Stimulated activated CD8-positive, alpha-beta memory T cell treated with anti-CD3 and anti-CD28 coated beads, Interleukin-4, amount 100 ng/mL, for 24 hours (primary cell): ENCODE results near the gene PHF11.

Experiments used
- DNase-seq: peaks from one replicate; pipeline ENCODE4 v3.0.0-alpha.2; 2020; ENCODE audit warnings: low read depth

The PHF11 gene

DNA sequence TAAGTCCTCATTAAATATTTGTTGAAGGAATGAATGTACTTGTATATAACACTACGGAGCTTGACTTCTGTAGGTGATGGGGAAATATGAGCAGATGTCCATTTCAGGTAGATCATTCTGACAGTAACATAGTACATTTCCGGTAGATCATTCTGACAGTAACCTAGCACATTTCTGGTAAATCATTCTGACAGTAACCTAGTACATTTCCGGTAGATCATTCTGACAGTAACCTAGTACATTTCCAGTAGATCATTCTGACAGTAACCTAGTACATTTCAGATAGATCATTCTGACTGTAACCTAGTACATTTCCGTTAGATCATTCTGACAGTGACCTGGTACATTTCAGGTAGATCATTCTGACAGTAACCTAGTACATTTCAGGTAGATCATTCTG, 2.5 kb downstream of the PHF11 start:
- no peak for DNase-seq

DNA sequence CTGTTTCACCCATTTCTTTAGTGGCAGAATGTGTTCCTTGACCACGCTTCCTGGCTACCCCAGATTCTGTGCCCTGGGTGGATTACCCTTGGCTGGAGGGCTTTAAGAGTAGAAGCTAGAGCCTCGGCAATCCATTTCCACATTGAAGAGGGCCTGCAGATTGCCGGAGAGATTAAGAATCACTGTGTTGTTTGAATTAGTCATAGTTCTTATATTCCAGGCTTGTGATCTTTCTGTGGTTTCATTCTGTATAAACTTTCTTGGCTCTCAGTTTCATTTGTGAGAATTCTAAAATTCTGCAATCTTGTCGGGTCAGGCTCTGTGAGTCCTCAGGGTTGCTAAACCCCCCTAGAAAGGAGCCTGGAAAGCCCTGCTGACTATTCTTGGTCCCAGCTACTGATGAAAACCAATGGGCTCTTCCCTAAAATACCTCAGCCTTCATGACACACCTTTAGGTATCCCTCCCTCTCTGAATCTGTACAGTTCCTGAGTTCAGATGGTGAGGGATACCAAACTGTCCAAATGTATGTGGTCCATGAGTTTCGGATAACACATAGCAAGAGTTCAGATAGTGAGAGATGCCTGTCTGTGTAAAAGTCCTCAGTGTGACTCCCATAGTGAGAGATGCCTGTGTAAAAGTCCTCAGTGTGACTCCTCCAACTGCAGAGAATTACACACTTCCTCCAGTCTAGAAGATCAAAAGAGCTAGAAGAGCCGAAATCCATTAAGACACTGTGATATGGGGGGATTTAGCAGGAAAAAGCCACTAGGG, 4.3 kb downstream of the PHF11 start:
- DNase-seq = no peak

DNA sequence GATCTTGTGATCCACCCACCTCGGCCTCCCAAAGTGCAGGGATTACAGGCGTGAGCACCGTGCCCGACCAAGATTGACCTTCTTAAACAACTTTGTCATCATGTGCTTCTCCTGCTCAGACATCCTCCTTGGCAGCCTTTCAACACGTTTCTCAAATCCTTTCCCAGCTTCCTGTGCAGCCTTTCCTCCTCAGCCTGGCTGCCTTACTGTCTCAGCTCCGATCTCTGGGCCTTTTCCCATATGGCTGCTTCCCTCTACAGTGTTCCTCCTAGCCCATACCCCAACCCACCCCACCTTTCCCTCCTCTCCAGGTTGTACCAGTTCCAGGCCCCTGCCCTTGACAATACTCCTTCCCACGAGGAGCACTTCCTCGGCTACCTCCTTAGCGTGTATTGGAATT, 7.2 kb downstream of the PHF11 start:
- no peak for DNase-seq

- no peak for DNase-seq
Observed at GRCh38 chr13:49503951-49504350, 8.2 kb downstream of the PHF11 start.

- no peak for DNase-seq
Observed at GRCh38 chr13:49512578-49512977, 16.8 kb downstream of the PHF11 start.

DNA sequence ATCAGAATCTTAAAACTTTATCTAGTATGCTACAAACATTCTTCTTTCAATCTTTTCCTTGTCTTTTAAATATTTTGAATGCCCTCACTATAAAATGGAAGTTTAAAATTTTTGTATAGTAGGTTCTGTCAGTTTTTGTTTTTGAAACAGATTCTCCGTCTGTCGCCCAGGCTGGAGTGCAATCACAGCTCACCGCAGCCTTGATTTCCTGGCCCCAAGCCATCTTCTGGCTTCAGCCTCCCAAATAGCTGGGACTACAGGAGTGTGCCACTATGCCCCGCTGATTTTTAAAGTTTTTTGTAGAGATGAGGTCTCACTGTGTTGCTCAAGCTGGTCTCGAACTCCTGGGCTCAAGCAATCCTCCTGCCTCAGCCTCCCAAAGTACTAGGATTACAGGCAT, 20.7 kb downstream of the PHF11 start:
- DNase-seq = no peak

DNA sequence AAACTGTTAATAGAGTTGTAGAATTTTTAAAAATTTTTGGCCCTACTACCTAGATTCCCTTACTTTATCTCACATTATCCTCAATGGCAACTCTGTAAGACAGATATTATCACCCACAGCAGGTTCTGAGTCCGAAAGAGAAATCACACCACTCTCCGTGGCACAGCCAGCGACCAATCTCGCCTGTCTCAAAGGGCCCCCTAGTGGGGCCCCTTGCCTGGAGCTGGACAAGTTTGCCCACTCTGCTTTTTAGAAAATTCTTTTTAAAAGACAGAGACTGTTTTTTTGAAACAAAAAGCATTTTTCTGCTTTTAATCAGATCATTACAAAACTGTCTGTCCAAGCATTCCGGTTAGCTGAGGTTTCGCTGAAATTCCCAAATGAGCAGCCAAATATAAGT, 21.7 kb downstream of the PHF11 start:
- DNase-seq = no peak

DNA sequence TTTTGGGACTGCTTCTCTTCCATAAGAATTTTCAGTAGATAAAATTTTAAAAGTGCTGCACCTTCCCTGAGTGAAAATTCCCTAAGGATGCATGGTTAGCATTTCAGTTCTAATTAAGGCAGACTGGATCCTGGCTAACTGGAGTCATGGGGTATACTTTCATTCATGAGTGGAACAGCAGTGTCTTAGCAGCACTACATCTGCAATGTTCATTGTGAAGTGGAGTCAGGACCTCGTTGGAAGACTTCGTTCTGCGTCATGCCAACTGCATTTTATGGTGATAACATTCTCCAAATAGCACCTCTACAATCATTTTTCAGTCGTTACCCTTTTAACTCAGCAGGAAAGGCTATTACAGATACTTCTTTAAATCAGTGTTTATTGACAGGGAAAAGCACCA, 25.5 kb downstream of the PHF11 start:
- DNase-seq = no peak

GRCh38 chr13:49524740-49525501, 29.2 kb downstream of the PHF11 start:
- no peak for DNase-seq

- no peak for DNase-seq
Observed at GRCh38 chr13:49527123-49527522, 31.4 kb downstream of the PHF11 start.

GRCh38 chr13:49528161-49528560, 32.4 kb downstream of the PHF11 start:
- no peak for DNase-seq

GRCh38 chr13:49530457-49530856, 34.7 kb downstream of the PHF11 start:
- no peak for DNase-seq

- no peak for DNase-seq
Observed at GRCh38 chr13:49532593-49532992, 36.8 kb downstream of the PHF11 start.

DNA sequence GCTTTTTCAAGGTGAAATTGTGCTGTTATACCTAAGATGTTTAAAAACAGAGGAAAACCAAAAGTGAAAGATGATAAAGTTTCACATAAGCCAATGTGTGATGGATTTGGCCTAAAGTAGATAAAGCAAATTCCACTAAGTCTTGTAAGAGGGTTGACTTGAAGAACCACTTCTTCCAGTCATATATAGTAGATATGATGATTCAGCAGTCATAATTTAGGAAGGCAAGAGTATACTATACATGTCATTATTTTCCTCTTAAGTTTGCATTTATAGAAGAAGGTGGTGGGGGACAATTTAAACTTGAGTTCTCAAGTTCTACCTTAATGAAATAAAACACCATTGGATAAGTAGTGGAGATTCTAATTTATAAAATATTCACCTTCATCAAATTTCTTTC, 37.3 kb downstream of the PHF11 start:
- DNase-seq = no peak

DNA sequence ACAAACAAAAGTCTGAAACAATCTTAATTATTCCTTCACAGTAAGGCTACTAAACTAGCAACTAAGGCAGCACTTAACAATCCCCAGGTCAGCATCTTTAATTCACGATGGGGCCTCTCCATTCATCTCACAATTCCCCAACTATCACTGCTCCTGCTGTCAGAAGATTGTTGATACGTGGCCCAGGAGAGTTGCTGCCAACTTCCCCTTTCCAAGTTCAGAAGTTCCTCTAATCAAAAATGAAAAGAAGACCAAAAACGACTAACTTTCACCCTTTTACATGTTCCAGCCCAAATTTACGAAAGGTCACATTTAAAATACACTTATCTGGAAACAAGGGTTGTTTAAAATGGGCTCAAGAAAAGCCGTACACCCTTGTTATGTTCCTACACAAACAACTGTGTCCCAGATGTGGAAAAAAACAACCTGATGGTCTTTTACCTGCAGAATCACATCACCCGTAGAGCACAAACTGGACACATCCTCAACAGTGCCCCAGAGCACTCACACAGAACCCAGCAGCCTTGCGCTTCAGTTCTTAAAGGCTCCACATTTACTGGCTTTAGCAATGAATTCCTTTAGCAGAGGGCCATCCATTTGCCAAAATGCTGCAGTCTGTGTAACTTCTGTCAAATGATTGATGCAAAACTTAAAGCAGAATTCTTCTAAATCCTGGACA, 38.0 kb downstream of the PHF11 start:
- no peak for DNase-seq

DNA sequence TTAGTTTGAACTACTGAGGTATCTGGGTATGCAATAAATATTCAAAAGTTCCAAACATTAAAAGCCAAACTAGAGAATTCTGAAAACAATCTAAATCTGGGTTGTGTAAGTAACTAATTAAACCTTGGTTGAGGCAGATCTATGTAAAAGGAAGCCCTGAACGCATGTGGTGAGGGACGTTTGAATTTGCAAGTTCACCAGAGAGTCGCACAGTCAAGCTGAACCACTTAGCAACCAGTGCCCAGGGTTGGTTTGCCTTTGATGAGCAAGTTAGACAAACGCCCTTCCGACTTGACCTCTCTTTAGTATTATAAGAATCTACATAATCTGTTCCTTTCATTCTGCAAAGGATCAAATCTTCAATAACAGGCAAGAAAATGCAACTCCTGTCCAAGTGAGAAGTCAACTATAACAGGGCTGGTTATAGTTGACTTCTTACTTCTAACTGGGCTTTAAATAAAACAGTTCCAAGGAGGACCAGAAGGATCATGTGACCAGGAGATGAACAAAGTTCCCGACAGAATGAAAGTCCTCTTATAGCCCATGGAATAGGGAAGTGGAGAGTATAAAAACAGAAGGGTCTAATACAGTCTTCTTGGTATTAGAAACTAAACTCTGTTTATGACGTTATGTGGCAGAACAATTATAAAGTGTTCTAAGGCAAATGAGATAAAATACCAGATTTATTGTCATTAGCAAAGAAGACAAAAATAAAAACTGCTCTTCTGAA, 40.6 kb downstream of the PHF11 start:
- no peak for DNase-seq

DNA sequence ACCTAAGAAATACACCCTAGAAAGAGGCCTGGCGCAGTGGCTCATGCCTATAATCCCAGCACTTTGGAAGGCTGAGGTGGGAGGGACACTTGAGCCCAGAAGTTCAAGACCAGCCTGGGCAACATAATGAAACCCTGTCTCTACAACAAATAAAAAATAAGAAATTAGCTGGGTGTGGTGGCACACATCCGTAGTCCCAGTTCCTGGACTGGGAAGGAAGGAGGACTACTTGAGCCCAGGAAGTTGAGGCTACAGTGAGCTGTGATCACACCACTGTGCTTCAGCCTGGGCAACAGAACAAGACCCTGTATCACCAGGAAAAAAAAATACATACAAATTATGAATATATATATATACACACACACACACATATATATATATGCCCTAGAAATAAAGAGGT, 42.7 kb downstream of the PHF11 start:
- DNase-seq = no peak

GRCh38 chr13:49539313-49539712, 43.6 kb downstream of the PHF11 start:
- no peak for DNase-seq

DNA sequence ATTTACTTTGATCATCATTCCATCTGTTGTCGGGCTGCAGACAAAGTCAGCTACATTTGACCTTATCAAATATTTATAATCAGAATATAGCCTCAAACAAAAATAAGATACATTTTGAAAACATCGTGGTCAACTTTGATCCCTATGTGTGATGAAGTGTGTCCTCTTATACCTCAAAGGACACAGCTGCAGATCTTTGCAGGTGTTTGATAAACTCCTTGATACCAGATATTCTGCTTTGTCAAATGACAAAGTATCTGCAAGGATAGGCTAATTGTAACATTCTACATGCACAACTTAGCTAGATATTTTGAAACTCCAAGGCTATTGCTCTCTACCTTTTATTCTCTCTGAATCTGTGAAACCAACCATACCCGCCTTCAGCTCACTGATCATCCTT, 44.0 kb downstream of the PHF11 start:
- DNase-seq = no peak

DNA sequence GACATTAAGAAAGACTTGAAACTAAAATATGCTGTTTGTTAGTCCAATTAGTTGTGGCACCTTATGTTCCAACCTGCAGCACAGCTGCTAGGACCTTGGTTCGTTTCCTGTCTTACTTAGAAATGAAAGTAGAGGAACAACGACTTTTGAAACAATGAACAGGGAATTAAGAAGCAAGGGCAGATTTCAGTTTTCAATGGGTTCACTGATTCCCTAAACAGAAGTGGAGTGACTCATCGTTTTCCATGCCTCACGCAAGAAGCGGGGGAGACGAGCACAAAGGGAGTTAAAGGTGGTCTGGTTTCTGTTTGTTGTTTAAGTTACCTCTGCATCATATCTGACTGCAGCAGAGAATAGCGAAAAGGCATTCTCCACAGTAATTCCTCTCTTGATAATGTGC, 44.8 kb downstream of the PHF11 start:
- no peak for DNase-seq

DNA sequence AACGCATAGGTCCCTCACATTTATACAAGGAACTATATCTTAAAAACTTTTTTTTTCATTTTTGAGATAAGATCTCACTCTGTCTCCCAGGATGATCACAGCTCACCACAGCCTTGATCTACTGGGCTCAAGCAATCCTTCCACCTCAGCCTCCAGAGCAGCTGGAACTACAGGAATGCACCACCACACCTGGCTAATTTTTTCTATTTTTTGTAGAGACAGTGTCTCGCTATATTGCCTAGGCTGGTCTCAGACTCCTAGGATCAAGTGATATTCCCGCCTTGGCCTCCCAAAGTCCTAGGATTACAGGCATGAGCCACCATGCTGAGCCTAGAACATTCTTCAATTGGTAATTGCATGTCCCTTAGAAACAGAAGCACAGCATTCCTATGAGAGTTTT, 47.9 kb downstream of the PHF11 start:
- no peak for DNase-seq

DNA sequence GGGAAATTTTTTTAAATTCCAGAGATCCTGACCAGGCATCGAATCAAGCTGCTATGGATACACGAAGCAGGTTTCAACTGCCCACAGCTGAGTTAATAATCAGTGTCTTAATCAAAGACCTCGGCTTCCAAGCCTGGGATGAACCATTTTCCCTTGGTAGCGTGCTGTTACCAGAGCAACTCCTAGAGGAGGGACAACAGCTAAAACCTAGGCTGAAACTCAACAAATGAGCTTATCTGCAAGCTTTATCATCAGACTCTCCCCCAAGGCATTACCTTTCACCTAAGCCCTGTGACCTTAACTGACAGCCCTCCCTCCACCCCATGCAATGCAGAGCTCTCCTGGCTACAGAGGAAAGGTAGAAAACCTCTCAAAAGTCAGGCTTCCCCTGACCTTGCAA, 49.9 kb downstream of the PHF11 start:
- DNase-seq = no peak

DNA sequence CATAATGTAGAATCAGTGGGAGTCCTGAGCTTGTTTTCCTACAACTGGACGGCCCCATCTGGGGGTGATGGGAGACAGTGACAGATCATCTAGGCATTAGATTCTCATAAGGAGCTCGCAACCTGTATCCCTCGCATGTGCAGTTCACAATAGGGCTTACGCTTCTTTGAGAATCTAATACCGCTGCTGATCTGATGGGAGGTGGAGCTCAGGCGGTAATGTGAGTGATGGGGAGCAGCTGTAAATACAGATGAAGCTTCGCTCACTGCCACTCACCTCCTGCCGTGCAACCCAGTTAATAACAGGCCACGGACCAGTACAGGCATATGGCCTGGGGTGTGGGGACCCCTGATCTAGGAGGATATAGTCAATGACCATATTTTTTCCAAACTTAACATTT, 50.8 kb downstream of the PHF11 start:
- no peak for DNase-seq
